Skeletal muscle satellite cell (primary cell): ENCODE data around the gene RAF1.

Source experiments
- H3K27me3 ChIP-seq: 2 replicates; pipeline ENCODE4 v1.7.0; 2013; ENCODE audit warnings: low read length; ENCODE audit not compliant: control insufficient read depth, insufficient read depth
- H3K36me3 ChIP-seq: 2 replicates; pipeline ENCODE4 v1.7.0; 2013; ENCODE audit warnings: mild to moderate bottlenecking, control low read depth, low read length; ENCODE audit not compliant: insufficient read depth
- H3K4me1 ChIP-seq: 2 replicates; pipeline ENCODE4 v1.7.0; 2013; ENCODE audit warnings: low read length; ENCODE audit not compliant: control insufficient read depth, insufficient read depth
- H3K4me2 ChIP-seq: 2 replicates; pipeline ENCODE4 v1.7.0; 2013; ENCODE audit warnings: mild to moderate bottlenecking, low read length
- H3K4me3 ChIP-seq: 2 replicates; pipeline ENCODE4 v1.7.0; 2013; ENCODE audit warnings: low read length
- H3K9ac ChIP-seq: 2 replicates; pipeline ENCODE4 v1.7.0; 2013; ENCODE audit warnings: mild to moderate bottlenecking, low read depth, low read length, moderate library complexity
- H3K9me3 ChIP-seq: replicated peaks from 2 replicates; pipeline ENCODE4 v1.7.0; 2013; ENCODE audit warnings: mild to moderate bottlenecking, control low read depth, low read length

RAF1 gene

DNA sequence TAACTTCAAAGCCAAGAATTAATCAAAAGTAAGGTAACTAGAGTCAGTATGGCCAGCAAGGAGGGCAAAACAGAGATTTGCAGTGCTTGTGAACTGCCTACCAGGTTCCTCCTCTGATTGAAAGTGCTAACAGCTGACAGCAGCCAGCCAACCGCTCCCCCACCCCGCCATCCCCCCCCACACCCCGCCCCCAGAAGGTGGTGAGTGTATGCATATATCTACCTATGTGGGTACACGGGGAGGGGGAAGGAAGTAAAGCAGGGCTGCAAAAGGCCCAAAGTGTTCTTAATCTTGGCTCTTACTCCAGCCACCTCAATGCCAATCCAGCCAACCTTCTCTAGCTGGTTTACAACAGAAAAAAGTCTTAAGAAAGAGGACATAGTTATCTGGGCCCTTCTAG, 50.7 kb downstream of the RAF1 start:
- peaks cover 64% of the 10 kb centered on the region for H3K36me3 ChIP-seq
- peaks cover 7% of the 10 kb centered on the region for H3K4me1 ChIP-seq
- no peaks in the 10 kb centered on the region for H3K9me3 ChIP-seq
- H3K4me2 ChIP-seq: no peak overlapping the region
- no peaks in the 10 kb centered on the region for H3K27me3 ChIP-seq
- H3K4me3 ChIP-seq: no peak overlapping the region
- H3K9ac ChIP-seq: no peak overlapping the region

DNA sequence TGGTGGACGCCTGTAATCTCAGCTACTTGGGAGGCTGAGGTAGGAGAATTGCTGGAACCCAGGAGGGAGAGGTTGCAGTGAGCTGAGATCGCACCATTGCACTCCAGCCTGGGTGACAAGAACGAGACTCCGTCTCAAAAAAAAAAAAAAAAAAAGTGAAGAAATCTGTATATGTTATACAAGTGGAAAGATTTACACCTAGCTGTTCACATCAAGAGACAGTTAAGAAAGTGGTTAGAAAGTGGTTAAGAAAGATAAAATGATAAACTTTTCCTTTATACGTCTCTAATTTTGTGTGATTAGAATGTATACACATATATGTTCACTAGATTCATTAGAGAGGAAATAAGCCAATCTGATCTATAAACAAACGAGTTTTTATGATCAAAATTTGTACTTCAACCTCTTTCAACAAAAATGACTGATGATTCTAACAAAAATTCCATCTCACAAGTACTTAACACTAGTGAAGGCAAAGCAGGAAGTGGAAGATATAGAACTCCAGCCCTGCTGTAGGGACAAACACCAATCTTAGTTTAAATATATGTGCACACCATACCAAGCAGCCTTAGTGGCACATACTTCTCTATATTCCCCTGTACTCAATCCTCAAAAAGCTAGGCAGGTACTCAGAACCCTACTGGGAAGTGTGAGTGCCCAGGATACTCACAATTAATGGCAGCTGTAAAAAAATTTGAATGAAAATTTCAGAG, 51.2 kb downstream of the RAF1 start:
- H3K9ac ChIP-seq: no peak overlapping the region
- no peak overlapping the region for H3K4me2 ChIP-seq
- H3K9me3 ChIP-seq: no peaks in the 10 kb centered on the region
- H3K36me3 ChIP-seq: peaks cover 64% of the 10 kb centered on the region
- peaks cover 7% of the 10 kb centered on the region for H3K4me1 ChIP-seq
- H3K27me3 ChIP-seq: no peaks in the 10 kb centered on the region
- H3K4me3 ChIP-seq: no peak overlapping the region

DNA sequence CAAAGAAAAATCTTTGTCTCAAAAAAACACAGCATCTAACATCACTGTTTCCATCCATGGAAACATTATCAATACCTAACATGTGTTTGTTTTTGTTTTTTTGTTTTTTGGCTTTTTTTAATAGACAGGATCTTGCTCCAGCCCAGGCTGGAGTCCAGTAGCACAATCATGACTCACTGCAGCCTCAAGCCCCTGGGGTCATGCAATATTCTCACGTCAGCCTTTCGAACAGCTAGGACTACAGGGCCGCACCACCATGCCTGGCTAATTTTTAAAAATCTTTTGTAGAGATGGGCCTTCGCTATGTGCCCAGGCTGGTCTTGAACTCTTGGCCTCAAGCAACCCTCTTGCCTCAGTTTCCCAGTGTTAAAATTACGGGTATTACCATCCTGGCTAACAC, 52.8 kb downstream of the RAF1 start:
- Histone ChIP-seq H3K27me3 (no peaks in the 10 kb centered on the region), H3K4me2 (no peak overlapping the region), H3K36me3 (peaks cover 61% of the 10 kb centered on the region), H3K9ac (no peak overlapping the region), H3K9me3 (no peaks in the 10 kb centered on the region), H3K4me3 (no peak overlapping the region), H3K4me1 (peaks cover 7% of the 10 kb centered on the region)

- Histone ChIP-seq H3K4me2 (no peak overlapping the region), H3K9me3 (no peaks in the 10 kb centered on the region), H3K4me3 (no peak overlapping the region), H3K9ac (no peak overlapping the region), H3K4me1 (peaks cover 7% of the 10 kb centered on the region), H3K36me3 (peaks cover 69% of the 10 kb centered on the region), H3K27me3 (no peaks in the 10 kb centered on the region)
Measured at GRCh38 chr3:12608376-12608775, 55.5 kb downstream of the RAF1 start.

GRCh38 chr3:12603969-12604368, 59.9 kb downstream of the RAF1 start:
- Histone ChIP-seq H3K9ac (no peak overlapping the region), H3K9me3 (no peaks in the 10 kb centered on the region), H3K4me2 (no peak overlapping the region), H3K4me1 (peaks cover 3% of the 10 kb centered on the region), H3K4me3 (no peak overlapping the region), H3K36me3 (peaks cover 80% of the 10 kb centered on the region), H3K27me3 (no peaks in the 10 kb centered on the region)

- Histone ChIP-seq H3K27me3 (no peaks in the 10 kb centered on the region), H3K36me3 (peaks cover 81% of the 10 kb centered on the region), H3K9ac (no peak overlapping the region), H3K4me2 (no peak overlapping the region), H3K9me3 (no peaks in the 10 kb centered on the region), H3K4me1 (no peaks in the 10 kb centered on the region), H3K4me3 (no peak overlapping the region)
Measured at GRCh38 chr3:12601072-12601471, 62.8 kb downstream of the RAF1 start.

DNA sequence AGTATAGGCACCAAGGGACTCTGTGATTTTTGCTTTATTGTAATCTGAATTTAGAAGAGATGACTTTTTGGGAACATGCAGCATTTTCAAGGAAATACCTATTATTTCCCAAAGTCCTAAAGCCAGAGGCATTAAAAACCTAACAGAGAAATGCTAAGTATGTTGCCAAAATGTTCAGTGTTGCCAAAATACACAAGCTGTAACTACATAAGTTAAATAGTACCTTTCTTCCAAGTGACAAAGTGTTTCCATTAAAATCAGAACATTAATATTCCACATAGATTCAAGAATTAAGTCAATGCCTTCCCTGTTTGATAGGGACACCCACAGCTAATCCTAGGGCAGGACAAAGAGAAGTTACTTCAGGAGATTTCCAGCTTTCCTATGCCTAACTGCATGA, 65.0 kb downstream of the RAF1 start:
- no peak overlapping the region for H3K9ac ChIP-seq
- no peaks in the 10 kb centered on the region for H3K27me3 ChIP-seq
- no peak overlapping the region for H3K4me3 ChIP-seq
- no peak overlapping the region for H3K4me2 ChIP-seq
- H3K36me3 ChIP-seq: peaks cover 83% of the 10 kb centered on the region
- H3K4me1 ChIP-seq: no peaks in the 10 kb centered on the region
- H3K9me3 ChIP-seq: no peaks in the 10 kb centered on the region

DNA sequence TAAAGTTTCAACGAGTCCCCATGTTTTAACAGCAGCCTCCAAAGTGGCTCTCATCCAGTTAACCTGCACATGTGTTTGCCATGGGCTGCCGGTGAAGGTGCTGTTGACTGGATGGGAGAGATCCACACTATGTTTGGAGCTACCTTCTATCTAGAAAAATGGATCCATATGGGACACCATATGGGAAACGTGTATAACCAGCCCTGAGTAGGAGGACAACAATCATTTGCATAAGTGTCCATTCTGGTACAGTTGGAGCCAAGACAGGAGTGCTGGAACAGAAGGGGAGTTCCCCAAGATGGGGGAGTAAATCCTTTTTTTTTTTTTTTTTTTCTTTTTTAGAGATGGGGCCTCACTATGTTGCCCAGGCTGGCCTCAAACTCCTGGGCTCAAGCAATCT, 70.4 kb downstream of the RAF1 start:
- Histone ChIP-seq H3K9ac (no peak overlapping the region), H3K36me3 (peaks cover 77% of the 10 kb centered on the region), H3K4me1 (peaks cover 2% of the 10 kb centered on the region), H3K9me3 (no peaks in the 10 kb centered on the region), H3K4me2 (no peak overlapping the region), H3K27me3 (no peaks in the 10 kb centered on the region), H3K4me3 (no peak overlapping the region)

DNA sequence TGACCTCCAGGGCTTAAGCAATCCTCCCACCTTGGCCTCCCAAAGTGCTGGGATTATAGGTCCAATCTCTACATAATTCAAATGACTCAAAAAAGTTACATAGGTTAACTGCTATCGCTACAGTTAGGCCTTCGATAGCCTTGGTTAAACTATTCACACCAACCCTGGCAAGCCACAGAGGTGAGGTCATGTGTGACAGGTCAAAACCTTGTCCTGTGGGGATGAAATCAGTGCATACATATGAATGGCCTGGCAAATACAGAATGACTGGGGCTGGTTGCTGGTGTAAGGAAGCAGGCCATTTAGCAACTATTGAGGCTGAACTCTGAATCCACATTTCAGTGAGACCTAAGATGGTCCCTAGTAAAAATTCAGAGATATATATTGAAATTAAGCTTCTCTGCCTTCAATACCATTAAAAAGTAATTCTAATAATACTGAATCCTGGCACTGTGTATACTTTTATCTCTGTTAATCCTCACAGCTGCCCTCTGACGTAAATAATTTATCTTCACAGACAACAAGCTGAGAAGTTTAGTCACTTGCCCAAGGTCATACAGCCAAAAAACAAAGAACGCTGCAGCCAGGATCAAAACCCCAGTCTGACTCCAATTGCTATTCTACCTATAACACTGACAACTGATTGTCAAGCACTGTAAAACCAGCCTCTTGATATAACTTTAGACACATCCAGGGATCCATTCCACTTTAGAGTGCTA, 71.8 kb downstream of the RAF1 start:
- H3K4me1 ChIP-seq: peaks cover 10% of the 10 kb centered on the region
- no peak overlapping the region for H3K4me2 ChIP-seq
- no peak overlapping the region for H3K9ac ChIP-seq
- H3K9me3 ChIP-seq: no peaks in the 10 kb centered on the region
- H3K27me3 ChIP-seq: no peaks in the 10 kb centered on the region
- H3K4me3 ChIP-seq: no peak overlapping the region
- H3K36me3 ChIP-seq: peaks cover 79% of the 10 kb centered on the region

DNA sequence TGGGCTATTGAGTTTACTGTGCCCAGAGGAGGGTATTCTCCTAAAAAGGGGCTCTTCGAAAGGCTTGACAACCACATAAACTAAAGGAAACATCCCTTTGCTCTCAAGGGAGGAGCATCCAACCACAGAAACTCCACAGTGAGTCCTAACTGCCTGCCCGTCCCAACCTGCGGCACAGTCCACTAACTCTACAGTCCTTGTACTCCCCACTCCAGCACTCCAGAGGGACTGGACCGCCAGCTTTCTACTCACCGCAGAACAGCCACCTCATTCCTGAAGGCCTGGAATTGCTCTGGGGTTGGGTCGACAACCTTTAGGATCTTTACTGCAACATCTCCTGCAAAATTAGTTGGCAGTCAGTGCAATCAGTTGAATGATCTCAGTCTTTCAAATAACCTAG, 72.5 kb downstream of the RAF1 start:
- Histone ChIP-seq H3K27me3 (no peaks in the 10 kb centered on the region), H3K36me3 (peaks cover 80% of the 10 kb centered on the region), H3K9ac (no peak overlapping the region), H3K4me3 (no peak overlapping the region), H3K4me2 (no peak overlapping the region), H3K4me1 (peaks cover 10% of the 10 kb centered on the region), H3K9me3 (no peaks in the 10 kb centered on the region)

GRCh38 chr3:12590096-12590495, 73.8 kb downstream of the RAF1 start:
- H3K27me3 ChIP-seq: no peaks in the 10 kb centered on the region
- H3K9me3 ChIP-seq: no peaks in the 10 kb centered on the region
- no peak overlapping the region for H3K9ac ChIP-seq
- H3K36me3 ChIP-seq: peaks cover 83% of the 10 kb centered on the region
- peaks cover 10% of the 10 kb centered on the region for H3K4me1 ChIP-seq
- H3K4me3 ChIP-seq: no peak overlapping the region
- no peak overlapping the region for H3K4me2 ChIP-seq
